GM19395 (cell line): Measurements from ENCODE around the gene ADAMTS9.

Source experiments
- ATAC-seq: cut with Tn5 transposase; IDR thresholded peaks from one replicate; pipeline ENCODE4 v1.9.1; 2021; ENCODE audit warnings: mild to moderate bottlenecking, moderate library complexity; ENCODE audit not compliant: unreplicated experiment

ADAMTS9 gene

DNA sequence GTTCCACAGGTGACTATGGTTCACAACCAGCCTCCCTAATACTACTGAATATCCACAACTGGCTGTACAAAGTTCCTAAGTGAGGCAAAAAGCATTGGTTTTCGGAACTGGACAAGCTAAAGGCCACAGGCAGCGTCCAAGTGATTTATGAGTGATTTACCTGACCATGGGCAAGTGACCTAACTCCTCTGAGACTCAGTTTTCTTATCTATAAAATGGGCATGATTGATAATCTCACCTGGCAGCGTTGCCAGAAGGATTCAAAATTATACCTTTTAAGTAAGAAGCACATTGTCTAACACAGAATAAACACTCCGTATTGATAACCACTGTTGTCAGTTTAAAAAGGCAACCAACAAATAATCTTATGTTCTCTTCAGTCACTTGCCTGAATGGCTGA, 29.8 kb downstream of the ADAMTS9 start:
- ATAC-seq = no peak

DNA sequence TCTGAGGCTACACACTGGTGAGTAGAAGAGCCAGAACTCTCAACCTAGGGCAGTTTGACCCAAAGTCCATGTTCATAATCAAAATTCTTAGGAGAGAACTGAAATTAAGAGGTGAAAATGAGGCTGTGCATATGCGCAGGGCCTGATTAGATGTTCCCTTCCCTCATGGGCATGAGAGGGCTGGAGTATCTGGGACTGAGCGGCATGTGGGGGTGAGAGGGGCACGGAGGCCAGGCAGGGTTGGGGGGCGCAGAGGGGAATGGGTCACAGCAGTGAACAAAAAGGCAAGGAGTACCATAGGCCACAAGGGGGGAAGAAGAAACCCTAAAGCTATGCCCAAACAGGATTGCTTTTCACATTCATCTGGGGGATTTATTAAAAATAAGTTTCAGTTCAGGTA, 31.3 kb downstream of the ADAMTS9 start:
- ATAC-seq = no peak

DNA sequence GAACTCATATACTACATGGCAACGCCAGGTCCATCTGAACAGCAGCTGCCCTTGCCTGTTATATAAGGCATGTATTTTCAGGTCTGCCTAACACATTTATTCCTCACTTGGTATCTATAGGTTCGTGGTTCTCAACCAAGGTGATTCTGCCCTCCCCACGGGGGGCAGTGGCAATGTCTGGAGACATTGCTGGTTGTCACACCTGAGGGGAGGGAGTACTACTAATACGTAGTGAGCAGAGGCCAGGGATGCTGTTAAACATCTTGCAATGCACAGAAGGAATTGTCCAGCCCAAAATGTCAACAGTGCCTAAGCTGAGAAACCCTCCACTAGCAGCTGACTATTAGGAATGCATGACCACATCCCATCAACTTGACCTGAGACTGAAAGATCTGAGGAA, 32.6 kb downstream of the ADAMTS9 start:
- no peak for ATAC-seq

GRCh38 chr3:64654013-64654412, 33.8 kb downstream of the ADAMTS9 start:
- no peak for ATAC-seq

- no peak for ATAC-seq
Observed at GRCh38 chr3:64653101-64653500, 34.7 kb downstream of the ADAMTS9 start.

- no peak for ATAC-seq
Observed at GRCh38 chr3:64651741-64652241, 36.0 kb downstream of the ADAMTS9 start.

GRCh38 chr3:64651303-64651702, 36.5 kb downstream of the ADAMTS9 start:
- ATAC-seq = no peak

DNA sequence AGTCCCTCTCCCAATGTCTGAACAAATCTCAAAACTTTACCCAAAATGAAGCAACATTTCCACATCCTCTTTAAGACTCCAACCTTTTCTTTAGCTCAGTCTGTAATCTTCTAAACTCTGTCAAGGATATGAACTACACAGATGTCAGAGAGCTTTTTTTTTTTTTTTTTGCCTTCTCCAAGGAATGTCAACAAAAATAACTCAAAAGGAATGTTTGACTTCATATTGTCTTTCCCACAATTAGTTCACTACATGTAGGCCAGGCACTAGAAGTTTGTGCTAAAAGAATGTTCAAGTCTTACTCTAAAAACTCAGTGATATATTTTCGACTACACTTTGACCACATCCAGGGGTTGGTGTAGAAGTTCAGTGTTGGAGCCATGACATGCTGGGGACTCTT, 37.1 kb downstream of the ADAMTS9 start:
- ATAC-seq = no peak

DNA sequence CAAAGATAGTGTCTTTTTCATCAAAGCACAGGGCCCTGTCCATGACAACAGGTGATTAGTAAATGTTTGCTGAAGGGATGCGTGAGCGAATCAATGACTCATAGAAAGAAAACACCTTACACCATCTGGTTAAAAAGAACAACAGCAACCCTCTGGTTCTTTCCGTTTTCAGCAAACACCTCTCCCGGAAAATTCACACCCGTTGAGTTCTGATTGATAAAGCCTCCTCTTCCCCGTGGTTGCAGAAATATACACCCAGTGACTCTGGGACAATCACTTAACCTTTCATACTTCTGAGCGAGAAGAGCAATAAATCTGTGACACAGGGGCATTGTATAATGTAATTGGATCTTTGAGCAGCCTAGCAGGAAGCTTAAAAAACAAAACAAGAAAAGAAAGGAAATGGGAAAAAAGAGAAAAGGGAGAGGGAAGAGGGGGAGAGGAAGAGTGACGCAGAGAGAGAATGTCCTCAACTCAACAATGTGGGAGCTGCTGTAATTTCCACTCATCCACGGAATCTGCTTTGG, 37.6 kb downstream of the ADAMTS9 start:
- no peak for ATAC-seq

DNA sequence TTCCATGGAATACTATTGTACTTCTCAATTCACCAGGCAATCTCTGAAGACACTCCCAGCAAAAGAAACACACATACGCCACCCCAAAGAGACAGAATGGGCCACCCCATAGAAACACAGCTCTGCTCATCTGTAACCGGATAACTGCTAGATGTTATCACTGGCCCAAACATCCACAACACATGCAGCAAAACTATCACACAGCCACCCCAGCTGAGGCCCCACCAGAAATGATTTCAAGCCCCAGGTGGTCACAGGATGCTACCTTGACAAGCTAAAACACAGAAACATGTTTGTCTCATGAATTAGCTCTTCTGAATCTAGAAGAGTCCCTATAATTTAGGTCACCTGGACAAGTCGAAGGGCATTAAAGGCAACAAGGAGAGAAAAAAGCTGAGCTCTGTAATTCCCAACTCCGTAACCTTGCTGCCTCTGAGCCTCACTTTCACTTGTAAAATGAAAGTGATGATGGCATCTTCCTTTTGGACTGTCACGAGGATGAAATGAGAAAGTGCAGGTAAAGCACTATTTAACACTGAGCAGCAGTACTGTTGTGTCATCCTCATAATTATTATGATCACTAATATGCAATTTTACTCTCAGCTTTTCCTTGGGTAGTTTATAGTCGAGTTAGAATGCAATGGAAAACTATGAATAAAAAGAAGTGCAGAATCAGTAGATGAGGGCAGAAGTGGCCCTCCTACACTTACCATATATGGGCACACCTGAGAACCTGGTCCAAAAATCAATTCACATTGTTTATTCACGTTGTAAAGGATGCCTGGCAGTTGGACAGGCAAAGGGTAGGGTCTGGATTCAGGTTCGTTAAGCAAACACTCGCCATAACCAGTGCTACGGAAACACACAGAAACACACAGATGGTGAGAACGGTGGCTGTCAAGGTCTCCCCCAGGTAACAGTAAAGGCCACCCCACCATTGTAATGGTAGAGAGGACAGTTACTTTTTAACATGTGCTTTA, 38.6 kb downstream of the ADAMTS9 start:
- ATAC-seq = no peak

DNA sequence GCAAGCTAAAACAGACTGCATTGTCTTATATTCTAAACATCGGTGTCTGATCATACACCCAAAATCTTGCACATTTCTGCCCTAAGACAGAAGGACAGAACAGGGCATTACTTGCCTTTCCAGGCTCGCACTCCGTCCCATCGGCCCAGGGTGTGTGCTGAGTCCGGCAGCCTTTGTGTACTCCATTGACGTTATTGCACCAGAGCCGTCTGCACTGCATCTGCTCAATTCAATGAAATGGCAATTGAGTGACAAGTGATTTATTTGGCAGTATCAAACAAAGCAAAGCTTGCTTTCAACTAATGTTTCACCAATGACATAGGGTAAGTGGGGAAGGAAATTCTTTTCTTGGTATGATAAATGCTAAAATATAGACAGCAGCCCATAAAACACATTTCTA, 40.0 kb downstream of the ADAMTS9 start:
- no peak for ATAC-seq

DNA sequence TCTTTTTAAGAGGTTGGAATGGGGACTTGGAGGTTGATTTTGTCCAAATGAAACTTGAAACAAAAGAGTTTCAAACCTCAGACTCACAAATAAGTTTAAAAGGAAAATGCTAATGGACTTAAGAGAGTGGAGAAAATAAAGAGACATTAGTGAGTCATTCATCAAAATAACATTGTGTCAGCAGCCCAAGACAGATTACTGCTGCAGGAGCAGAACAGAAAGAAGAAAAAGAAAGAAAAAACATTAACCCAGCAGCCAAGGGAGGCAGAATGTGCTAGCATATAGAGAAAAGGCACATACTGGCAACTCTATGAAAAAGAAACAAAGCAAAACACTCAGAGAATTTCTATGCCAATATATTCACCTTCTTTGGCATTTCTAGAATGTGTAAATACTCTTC, 42.6 kb downstream of the ADAMTS9 start:
- no peak for ATAC-seq

- ATAC-seq = no peak
Observed at GRCh38 chr3:64644483-64644882, 43.3 kb downstream of the ADAMTS9 start.

GRCh38 chr3:64642327-64643151, 45.3 kb downstream of the ADAMTS9 start:
- ATAC-seq = no peak

GRCh38 chr3:64638981-64639481, 48.8 kb downstream of the ADAMTS9 start:
- ATAC-seq = no peak

- ATAC-seq = no peak
Observed at GRCh38 chr3:64638511-64638910, 49.3 kb downstream of the ADAMTS9 start.

DNA sequence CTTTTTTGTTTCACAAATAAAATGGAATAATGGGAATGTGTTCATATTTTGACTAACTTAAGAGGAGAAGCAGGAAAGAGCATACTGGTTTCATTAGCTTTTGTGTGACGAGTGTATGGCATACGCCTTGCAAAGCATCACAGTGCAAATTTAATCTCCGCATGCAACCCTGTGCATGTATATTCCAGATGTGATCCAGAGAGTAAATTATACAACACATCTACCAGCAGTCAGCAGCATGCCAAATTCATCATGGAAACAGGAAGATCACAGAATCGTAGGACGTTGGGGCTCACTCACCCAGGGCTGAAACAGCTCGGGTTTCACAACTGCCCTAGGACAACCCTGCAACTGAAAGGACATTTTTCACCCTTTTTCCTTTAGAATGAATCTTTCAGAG, 53.4 kb downstream of the ADAMTS9 start:
- ATAC-seq = no peak

DNA sequence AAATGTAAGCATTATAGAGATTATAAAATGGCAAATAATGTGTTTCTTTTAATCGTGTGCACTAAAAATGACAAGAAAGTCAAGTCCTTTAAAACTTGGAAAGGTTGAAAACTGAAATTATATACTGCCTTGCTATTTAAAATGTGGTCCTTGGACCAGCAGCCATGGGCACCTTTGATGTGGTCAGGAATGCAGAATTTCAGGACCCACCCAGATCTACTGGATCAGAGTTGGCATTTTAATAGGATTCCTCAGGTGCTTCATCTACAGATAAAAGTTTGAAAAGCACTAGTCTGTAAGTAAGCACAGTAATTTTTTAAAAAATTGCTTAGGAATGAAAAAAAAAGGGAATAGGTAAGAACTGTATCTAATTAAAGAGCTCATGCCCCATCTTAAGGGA, 55.8 kb downstream of the ADAMTS9 start:
- no peak for ATAC-seq

GRCh38 chr3:64627471-64628321, 60.1 kb downstream of the ADAMTS9 start:
- ATAC-seq = no peak

GRCh38 chr3:64627042-64627441, 60.8 kb downstream of the ADAMTS9 start:
- ATAC-seq = no peak
